Measurements from ENCODE around the gene PSMD9. TPM values are rescaled to one million over a fixed set of nuclear protein-coding genes. Genes with fewer than 3 reads are reported as not detected.

The PSMD9 gene
- total RNA-seq, 1 donor from 2014 or later: 34.0 TPM

- DNase-seq (ENCODE audit: low spot score): no peak
- Mint-ChIP-seq H3K4me3 (ENCODE audit: unreplicated experiment) (no peak overlapping the region), H3K36me3 (ENCODE audit: low read depth, unreplicated experiment) (peaks cover 2% of the 10 kb centered on the region), H3K4me1 (ENCODE audit: unreplicated experiment) (peaks cover 24% of the 10 kb centered on the region), H3K9me3 (ENCODE audit: unreplicated experiment) (no peaks in the 10 kb centered on the region), H3K27ac (ENCODE audit: unreplicated experiment) (peak overlapping the region; percentile 40), H3K27me3 (ENCODE audit: unreplicated experiment) (no peaks in the 10 kb centered on the region)
- no peak for TF ChIP-seq CTCF (IDR thresholded peaks at IDR 0.05; ENCODE audit: unreplicated experiment)
Measured at GRCh38 chr12:121930862-121931261, 42.3 kb downstream of the PSMD9 start.

GRCh38 chr12:121932176-121932536, 43.6 kb downstream of the PSMD9 start:
- H3K4me3 Mint-ChIP-seq (ENCODE audit: unreplicated experiment): peak overlapping the region; percentile 1
- peaks cover 21% of the 10 kb centered on the region for H3K4me1 Mint-ChIP-seq (ENCODE audit: unreplicated experiment)
- H3K36me3 Mint-ChIP-seq (ENCODE audit: low read depth, unreplicated experiment): peaks cover 13% of the 10 kb centered on the region
- H3K9me3 Mint-ChIP-seq (ENCODE audit: unreplicated experiment): no peaks in the 10 kb centered on the region
- peaks cover 2% of the 10 kb centered on the region for H3K27me3 Mint-ChIP-seq (ENCODE audit: unreplicated experiment)
- H3K27ac Mint-ChIP-seq (ENCODE audit: unreplicated experiment): peak overlapping the region; percentile 7
- TF ChIP-seq CTCF (IDR thresholded peaks at IDR 0.05; ENCODE audit: unreplicated experiment): no peak
- DNase-seq (ENCODE audit: low spot score): no peak

- peaks cover 18% of the 10 kb centered on the region for H3K4me1 Mint-ChIP-seq (ENCODE audit: unreplicated experiment)
- no peak for TF ChIP-seq CTCF (IDR thresholded peaks at IDR 0.05; ENCODE audit: unreplicated experiment)
- peaks cover 3% of the 10 kb centered on the region for H3K27me3 Mint-ChIP-seq (ENCODE audit: unreplicated experiment)
- no peak overlapping the region for H3K27ac Mint-ChIP-seq (ENCODE audit: unreplicated experiment)
- no peak overlapping the region for H3K4me3 Mint-ChIP-seq (ENCODE audit: unreplicated experiment)
- no peak for DNase-seq (ENCODE audit: low spot score)
- H3K9me3 Mint-ChIP-seq (ENCODE audit: unreplicated experiment): no peaks in the 10 kb centered on the region
- H3K36me3 Mint-ChIP-seq (ENCODE audit: low read depth, unreplicated experiment): peaks cover 19% of the 10 kb centered on the region
Measured at GRCh38 chr12:121932914-121933521, 44.4 kb downstream of the PSMD9 start.

GRCh38 chr12:121933522-121934308, 45.1 kb downstream of the PSMD9 start:
- peak; percentile 10 for DNase-seq (ENCODE audit: low spot score)
- peaks cover 18% of the 10 kb centered on the region for H3K4me1 Mint-ChIP-seq (ENCODE audit: unreplicated experiment)
- H3K4me3 Mint-ChIP-seq (ENCODE audit: unreplicated experiment): no peak overlapping the region
- H3K27me3 Mint-ChIP-seq (ENCODE audit: unreplicated experiment): peaks cover 3% of the 10 kb centered on the region
- H3K9me3 Mint-ChIP-seq (ENCODE audit: unreplicated experiment): no peaks in the 10 kb centered on the region
- H3K36me3 Mint-ChIP-seq (ENCODE audit: low read depth, unreplicated experiment): peaks cover 19% of the 10 kb centered on the region
- no peak for TF ChIP-seq CTCF (IDR thresholded peaks at IDR 0.05; ENCODE audit: unreplicated experiment)
- no peak overlapping the region for H3K27ac Mint-ChIP-seq (ENCODE audit: unreplicated experiment)

GRCh38 chr12:121934309-121934664, 45.7 kb downstream of the PSMD9 start:
- peaks cover 19% of the 10 kb centered on the region for H3K36me3 Mint-ChIP-seq (ENCODE audit: low read depth, unreplicated experiment)

More at GRCh38 chr12:121934309-121934664, 45.7 kb downstream of the PSMD9 start:
- Mint-ChIP-seq H3K4me1 (ENCODE audit: unreplicated experiment) (peaks cover 18% of the 10 kb centered on the region), H3K27ac (ENCODE audit: unreplicated experiment) (no peak overlapping the region), H3K4me3 (ENCODE audit: unreplicated experiment) (no peak overlapping the region), H3K27me3 (ENCODE audit: unreplicated experiment) (peaks cover 3% of the 10 kb centered on the region), H3K9me3 (ENCODE audit: unreplicated experiment) (no peaks in the 10 kb centered on the region)
- TF ChIP-seq CTCF (IDR thresholded peaks at IDR 0.05; ENCODE audit: unreplicated experiment): no peak
- DNase-seq (ENCODE audit: low spot score): no peak

Measured in endothelial cell (in vitro differentiated cells).